GM20000 (cell line): ENCODE data around the gene EPB41L1.

Experiments
- DNase-seq: peaks from one replicate; pipeline ENCODE4 v3.0.0; 2012; ENCODE audit warnings: low spot score
- TF ChIP-seq, protein P1 (sequence below): IDR thresholded peaks from 2 replicates; pipeline ENCODE4 v1.5.1; 2012; ENCODE audit warnings: mild to moderate bottlenecking, control low read depth; ENCODE audit errors: extremely low read depth, missing control alignments

Gene EPB41L1

DNA sequence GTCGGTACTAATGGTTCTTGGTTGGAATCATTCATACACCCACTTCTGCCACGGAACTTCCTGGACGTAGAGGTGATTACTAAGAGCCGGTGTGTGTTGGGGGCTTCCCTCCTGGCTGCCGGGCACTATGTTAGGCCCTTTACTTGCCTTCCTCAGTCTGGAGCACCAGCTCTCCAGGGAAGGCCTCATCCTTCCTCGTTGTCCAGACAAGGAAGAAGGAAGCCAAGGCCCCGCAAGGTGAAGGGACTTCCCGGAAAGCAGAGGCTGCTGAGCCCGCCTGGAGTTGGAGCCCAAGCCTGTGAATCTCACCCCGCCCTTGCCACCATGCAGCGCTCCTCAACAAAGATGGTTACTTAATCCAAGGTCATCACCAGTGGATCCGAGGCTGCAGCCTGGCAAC lies 107.9 kb downstream of the EPB41L1 start:
- no peak for DNase-seq
- TF ChIP-seq, protein P1, sequence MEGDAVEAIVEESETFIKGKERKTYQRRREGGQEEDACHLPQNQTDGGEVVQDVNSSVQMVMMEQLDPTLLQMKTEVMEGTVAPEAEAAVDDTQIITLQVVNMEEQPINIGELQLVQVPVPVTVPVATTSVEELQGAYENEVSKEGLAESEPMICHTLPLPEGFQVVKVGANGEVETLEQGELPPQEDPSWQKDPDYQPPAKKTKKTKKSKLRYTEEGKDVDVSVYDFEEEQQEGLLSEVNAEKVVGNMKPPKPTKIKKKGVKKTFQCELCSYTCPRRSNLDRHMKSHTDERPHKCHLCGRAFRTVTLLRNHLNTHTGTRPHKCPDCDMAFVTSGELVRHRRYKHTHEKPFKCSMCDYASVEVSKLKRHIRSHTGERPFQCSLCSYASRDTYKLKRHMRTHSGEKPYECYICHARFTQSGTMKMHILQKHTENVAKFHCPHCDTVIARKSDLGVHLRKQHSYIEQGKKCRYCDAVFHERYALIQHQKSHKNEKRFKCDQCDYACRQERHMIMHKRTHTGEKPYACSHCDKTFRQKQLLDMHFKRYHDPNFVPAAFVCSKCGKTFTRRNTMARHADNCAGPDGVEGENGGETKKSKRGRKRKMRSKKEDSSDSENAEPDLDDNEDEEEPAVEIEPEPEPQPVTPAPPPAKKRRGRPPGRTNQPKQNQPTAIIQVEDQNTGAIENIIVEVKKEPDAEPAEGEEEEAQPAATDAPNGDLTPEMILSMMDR: no peak

DNA sequence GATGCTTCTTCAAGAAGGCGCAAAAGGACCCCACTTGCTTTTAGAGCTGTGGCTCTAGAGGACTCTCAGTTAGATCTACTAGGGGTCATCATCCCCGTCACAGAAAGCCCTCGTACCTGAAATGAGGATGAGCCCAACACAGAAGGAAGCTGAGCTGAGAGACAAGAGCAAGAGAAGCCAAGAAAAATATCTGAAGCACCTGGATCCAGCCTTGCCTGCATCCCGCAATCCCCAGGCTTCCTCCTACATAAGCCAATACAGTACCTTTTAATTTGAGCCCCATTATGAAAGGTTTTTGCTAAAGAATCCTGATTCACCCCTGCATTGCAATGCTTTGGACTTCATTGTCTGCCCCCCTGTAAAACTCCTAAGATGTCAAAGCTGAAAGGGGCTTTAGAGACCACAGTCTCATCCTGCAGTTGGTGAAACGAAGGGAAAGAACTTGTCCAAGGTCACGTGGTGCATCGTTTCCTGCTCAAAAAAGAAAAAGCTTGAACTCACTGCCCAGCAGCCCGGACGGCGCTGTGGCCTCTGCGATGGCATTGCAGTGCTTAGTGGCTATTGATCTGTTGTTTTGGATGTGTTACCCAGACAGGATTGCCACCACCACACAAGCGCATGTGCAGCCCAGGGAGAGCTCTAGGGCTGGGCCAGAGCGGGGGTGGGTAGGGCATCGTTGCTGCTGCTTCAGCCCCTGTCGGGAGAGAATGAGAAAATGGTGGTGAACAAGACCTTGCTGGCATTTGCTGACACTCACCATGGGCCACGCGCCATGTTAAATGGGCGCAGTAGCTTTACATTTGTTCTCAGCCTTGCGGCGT lies 110.1 kb downstream of the EPB41L1 start:
- DNase-seq: no peak
- TF ChIP-seq, protein P1: no peak

DNA sequence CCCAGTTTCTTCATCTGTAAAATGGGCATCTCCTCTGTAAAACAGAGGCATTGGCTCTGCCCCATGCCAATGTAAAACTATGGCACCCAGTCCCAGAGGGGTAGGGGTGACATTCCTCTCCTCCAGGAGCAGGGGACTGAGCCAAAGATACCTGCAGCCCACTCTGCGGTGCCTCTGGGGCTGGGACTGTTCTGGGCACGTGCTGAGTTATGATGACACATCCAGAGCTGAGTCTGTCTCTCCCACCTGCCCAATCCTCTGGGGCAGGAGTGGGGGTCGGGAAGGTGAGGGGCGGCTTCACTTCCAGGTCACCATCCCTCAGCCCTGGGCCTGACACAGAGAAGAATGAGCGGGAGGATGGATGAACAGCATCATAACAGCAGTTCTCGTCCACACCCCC lies 111.6 kb downstream of the EPB41L1 start:
- TF ChIP-seq, protein P1: no peak
- no peak for DNase-seq

DNA sequence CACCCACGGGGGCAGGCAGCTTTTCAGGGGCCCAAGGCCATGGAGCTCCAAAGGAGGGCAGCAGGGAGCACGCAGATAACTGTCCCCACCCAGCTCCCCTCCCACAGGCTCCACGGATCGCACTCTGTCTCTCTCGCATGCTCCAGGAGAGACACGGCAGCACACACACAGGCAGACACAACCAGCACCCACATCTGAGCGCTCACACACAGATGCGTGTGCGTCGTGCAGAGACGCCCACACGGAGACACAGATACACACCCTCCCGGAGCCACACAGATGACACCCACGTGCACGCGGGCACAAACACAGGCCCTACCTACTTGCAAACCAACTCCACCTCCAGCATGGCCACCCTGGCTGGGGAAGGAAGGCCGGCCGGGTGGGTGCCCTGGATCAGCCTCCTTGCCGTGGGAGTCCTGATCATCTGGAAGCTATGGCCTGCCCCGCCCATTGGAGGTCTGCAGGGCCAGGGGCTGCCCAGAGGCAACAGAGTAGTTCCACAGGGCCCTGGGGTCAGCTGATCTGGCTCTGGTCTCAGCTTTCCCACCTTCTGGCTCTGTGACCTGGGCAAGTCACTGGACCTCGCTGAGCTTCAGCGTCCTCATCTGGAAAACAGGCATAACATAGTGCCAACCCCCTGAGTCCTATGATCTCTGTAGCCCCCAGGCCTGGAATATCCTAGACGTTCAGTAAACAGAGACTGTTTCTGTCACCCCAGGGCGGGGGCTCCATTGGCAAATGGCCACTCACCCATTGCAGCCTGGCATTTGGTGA lies 113.3 kb downstream of the EPB41L1 start:
- no peak for DNase-seq

DNA sequence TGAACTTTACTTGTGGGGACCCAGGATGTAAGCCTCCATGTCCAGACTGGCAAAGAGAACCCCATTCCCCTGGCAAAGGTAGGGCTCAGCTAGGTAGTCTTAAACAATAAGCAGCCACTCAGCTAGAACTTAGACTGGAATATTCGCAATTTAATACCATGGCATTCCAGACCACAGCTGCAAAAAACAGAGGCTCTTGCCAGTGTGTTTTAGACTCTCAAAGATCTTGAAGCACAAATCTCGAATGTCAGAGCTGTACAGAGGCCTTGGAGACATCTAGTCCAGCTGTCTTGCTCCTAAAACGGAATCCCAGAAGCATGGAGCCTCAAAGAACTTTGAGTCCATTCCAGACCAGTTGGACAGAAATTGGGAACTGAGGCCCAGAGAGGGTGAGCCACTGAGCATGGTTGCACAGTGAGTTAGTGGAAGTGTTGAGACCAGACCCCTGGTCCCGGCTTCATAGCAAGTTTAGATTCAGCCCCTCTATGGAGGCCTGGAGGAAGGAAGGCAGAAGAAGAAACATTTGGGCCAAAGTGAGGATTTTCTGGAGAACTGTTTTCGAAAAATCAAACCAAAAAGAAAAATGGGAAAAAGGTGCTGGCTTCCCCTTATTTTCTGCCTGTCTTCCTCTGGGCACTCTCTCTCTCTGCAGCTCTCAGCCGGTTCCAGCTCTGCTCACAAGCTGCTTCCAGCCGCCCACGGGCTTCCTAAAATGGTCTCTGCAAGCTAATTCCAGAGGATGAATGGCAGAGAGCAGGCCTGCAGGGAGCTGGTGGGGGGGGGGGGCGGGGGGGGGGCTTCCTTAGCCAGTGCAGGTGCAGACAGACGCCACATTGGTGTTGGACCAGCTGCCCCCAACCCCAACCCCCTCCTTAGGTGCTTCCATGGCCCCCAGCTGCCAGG lies 114.2 kb downstream of the EPB41L1 start:
- DNase-seq: no peak
- TF ChIP-seq, protein P1: no peak

More for the DNA sequence above, 113.3 kb downstream of the EPB41L1 start:
- TF ChIP-seq, protein P1: no peak

DNA sequence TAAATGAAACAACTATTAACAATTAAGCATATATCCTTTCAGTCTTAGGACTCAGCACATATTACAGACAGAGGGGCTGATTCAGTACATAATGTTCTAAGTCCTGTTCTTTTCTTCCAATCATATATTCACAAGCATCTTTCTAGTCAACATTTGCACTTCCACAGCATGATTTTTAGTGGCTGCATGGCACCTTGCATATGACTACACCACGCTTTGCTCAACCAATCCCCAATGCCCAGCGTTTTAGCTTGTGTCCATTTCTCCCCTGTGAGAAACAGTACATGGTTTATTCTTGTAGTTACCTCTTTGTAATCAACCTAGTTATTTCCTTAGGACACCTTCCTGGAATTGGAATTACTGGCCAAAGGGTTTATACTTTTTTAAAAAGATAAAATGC lies 115.0 kb downstream of the EPB41L1 start:
- TF ChIP-seq, protein P1: no peak
- DNase-seq: no peak
